ENCODE data around the gene RAPGEF6. TPM values are rescaled to one million over a fixed set of nuclear protein-coding genes. Genes with fewer than 3 reads are reported as not detected.

RAPGEF6 gene
- total and polyA plus RNA-seq, 9 of the 15 experiments (the other 6 are each of a cell fraction or from before 2014, with no cell fraction given) = 2.7 to 23.4 (median 12.7) TPM

- TF ChIP-seq ATF2 (CRISPR knock-in tag; IDR thresholded peaks at IDR 0.05) (no peak), EGR1 (conservative IDR thresholded peaks at IDR 0.05) (no peak), MAFK (IDR thresholded peaks at IDR 0.05; ENCODE audit: low read length) (no peak), SRSF3 (IDR thresholded peaks at IDR 0.05; ENCODE audit: insufficient read depth, low read length) (no peak), PKNOX1 (IDR thresholded peaks at IDR 0.05) (no peak), BHLHE40 (IDR thresholded peaks at IDR 0.05; ENCODE audit: low read length) (peak; percentile 65; the same call in 1 of the 2 replicates), RUNX1 (IDR thresholded peaks at IDR 0.05; ENCODE audit: low read depth) (no peak), HINFP (tag; conservative IDR thresholded peaks at IDR 0.05; ENCODE audit: low read depth) (no peak), TCF3 (CRISPR knock-in tag; IDR thresholded peaks at IDR 0.05) (peak; percentile 88), HDAC6 (IDR thresholded peaks at IDR 0.05; ENCODE audit: low read depth, low read length) (no peak), GABPA (tag; conservative IDR thresholded peaks at IDR 0.05; ENCODE audit: low read depth) (no peak), ZNF239 (CRISPR knock-in tag; IDR thresholded peaks at IDR 0.05) (no peak), DPF2 (IDR thresholded peaks at IDR 0.05) (peak; percentile 51), ZNF778 (CRISPR knock-in tag; IDR thresholded peaks at IDR 0.05) (no peak), SMAD4 (CRISPR knock-in tag; conservative IDR thresholded peaks at IDR 0.05) (peak; percentile 78), KDM5B (IDR thresholded peaks at IDR 0.05; ENCODE audit: insufficient replicate concordance, low read depth, low read length) (no peak), STAT5A (IDR thresholded peaks at IDR 0.05; ENCODE audit: borderline replicate concordance, low read length) (peak; percentile 76), TRIM24 (IDR thresholded peaks at IDR 0.05) (peak in 1 of 2 experiments; percentile 48; a peak in 1 of 4 replicates), NFIC (IDR thresholded peaks at IDR 0.05) (peak; percentile 52), CREB1 (IDR thresholded peaks at IDR 0.05) (no peak), CREB1 (CRISPR knock-in tag; IDR thresholded peaks at IDR 0.05) (no peak), NEUROD1 (IDR thresholded peaks at IDR 0.05; ENCODE audit: borderline replicate concordance, low read depth, low read length, partially characterized antibody) (no peak), SP1 (CRISPR knock-in tag; IDR thresholded peaks at IDR 0.05) (no peak), ZFX (CRISPR knock-in tag; IDR thresholded peaks at IDR 0.05) (no peak)
- TF ChIP-seq, protein P1, sequence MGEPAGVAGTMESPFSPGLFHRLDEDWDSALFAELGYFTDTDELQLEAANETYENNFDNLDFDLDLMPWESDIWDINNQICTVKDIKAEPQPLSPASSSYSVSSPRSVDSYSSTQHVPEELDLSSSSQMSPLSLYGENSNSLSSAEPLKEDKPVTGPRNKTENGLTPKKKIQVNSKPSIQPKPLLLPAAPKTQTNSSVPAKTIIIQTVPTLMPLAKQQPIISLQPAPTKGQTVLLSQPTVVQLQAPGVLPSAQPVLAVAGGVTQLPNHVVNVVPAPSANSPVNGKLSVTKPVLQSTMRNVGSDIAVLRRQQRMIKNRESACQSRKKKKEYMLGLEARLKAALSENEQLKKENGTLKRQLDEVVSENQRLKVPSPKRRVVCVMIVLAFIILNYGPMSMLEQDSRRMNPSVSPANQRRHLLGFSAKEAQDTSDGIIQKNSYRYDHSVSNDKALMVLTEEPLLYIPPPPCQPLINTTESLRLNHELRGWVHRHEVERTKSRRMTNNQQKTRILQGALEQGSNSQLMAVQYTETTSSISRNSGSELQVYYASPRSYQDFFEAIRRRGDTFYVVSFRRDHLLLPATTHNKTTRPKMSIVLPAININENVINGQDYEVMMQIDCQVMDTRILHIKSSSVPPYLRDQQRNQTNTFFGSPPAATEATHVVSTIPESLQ (CRISPR knock-in tag; IDR thresholded peaks at IDR 0.05) = no peak
Observed at GRCh38 chr5:131630208-131630962, 4.6 kb downstream of the RAPGEF6 start (continued).

All from K562 (cell line).